H1 (cell line): ENCODE measurements around the gene UGT2B17.

Source experiments
- ATF2 ChIP-seq: IDR thresholded peaks from 2 replicates; pipeline ENCODE4 v1.6.1; 2012; ENCODE audit warnings: low read length, inconsistent platforms
- EZH2 ChIP-seq: fragments of 200-600 bp; sonication (generic); IDR thresholded peaks from 2 replicates; pipeline ENCODE4 v1.7.1; 2012; ENCODE audit warnings: low read depth, mild to moderate bottlenecking, moderate library complexity, low read length, inconsistent platforms; ENCODE audit not compliant: severe bottlenecking
- HDAC6 ChIP-seq: IDR thresholded peaks from one replicate; pipeline ENCODE4 v1.7.1; 2012; ENCODE audit warnings: low read depth, mild to moderate bottlenecking, inconsistent platforms, low read length, moderate library complexity
- JUN ChIP-seq: IDR thresholded peaks from 2 replicates; pipeline ENCODE4 v1.6.1; 2011; ENCODE audit warnings: low read depth, mild to moderate bottlenecking, improper control_type of control experiment, low read length
- MAFK ChIP-seq: IDR thresholded peaks from 2 replicates; pipeline ENCODE4 v1.6.1; 2012; ENCODE audit warnings: low read depth, mild to moderate bottlenecking, improper control_type of control experiment, low read length
- POLR2A ChIP-seq, 2 experiments: IDR thresholded peaks; 1 replicate in 1 of 2; 2 replicates in 1 of 2; pipeline ENCODE4 v1.6.1; 2011; ENCODE audit warnings: low read depth in 2 of 2, low read length in 2 of 2, mild to moderate bottlenecking in 2 of 2; ENCODE audit errors: control extremely low read depth in 1 of 2
- POLR2AphosphoS5 ChIP-seq: IDR thresholded peaks from 2 replicates; pipeline ENCODE4 v1.6.1; 2011; ENCODE audit warnings: low read depth, low read length
- RAD21 ChIP-seq, 2 experiments: IDR thresholded peaks in 1 of 2; conservative IDR thresholded peaks in 1 of 2; 2 replicates each; pipeline ENCODE4 v1.6.1; 2011; ENCODE audit warnings: low read depth in 2 of 2, low read length in 2 of 2, improper control_type of control experiment in 1 of 2, inconsistent platforms in 1 of 2, mild to moderate bottlenecking in 1 of 2, moderate library complexity in 1 of 2
- SIN3A ChIP-seq, 2 experiments: IDR thresholded peaks in 1 of 2; conservative IDR thresholded peaks in 1 of 2; 2 replicates each; pipeline ENCODE4 v1.6.1; 2011 to 2012; ENCODE audit warnings: low read length in 2 of 2, improper control_type of control experiment in 1 of 2, low read depth in 1 of 2, mild to moderate bottlenecking in 1 of 2
- SP1 ChIP-seq: IDR thresholded peaks from 2 replicates; pipeline ENCODE4 v1.6.1; 2011; ENCODE audit warnings: low read depth, low read length
- SP4 ChIP-seq: IDR thresholded peaks from 2 replicates; pipeline ENCODE4 v1.6.1; 2012; ENCODE audit warnings: low read length, inconsistent platforms
- YY1 ChIP-seq: IDR thresholded peaks from 2 replicates; pipeline ENCODE4 v1.6.1; 2011; ENCODE audit warnings: low read depth, mild to moderate bottlenecking, low read length
- TF ChIP-seq, protein P1 (sequence below), 3 experiments: IDR thresholded peaks; 1 replicate in 2 of 3; 2 replicates in 1 of 3; pipeline versions ENCODE4 v1.5.1 to v1.6.1; 2011; ENCODE audit warnings: low read length in 3 of 3, mild to moderate bottlenecking in 3 of 3, inconsistent platforms in 2 of 3, low read depth in 1 of 3, moderate library complexity in 1 of 3; ENCODE audit not compliant: insufficient read depth in 1 of 3; ENCODE audit errors: control extremely low read depth in 1 of 3
- TF ChIP-seq, protein P2 (sequence below): IDR thresholded peaks from 2 replicates; pipeline ENCODE4 v1.6.1; 2012; ENCODE audit warnings: inconsistent platforms

DNA sequence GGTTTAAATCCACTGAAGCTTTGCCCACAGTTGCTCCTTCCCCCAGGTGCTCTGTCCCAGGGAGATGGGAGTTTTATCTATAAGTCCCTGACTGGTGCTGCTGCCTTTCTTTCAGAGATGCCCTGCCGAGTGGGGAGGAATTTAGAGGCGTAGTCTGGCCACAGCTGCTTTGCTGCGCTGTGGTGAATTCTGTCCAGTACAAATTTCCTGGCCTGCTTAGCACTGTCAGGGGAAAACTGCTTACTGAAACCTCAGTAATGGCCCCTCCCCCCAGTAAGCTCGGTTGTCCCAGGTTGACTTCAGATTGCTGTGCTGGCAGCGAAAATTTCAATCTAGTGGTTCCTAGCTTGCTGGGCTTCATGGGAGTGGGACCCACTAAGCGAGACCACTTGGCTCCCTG lies 40.1 kb downstream of the UGT2B17 start:
- TF ChIP-seq, protein P1, sequence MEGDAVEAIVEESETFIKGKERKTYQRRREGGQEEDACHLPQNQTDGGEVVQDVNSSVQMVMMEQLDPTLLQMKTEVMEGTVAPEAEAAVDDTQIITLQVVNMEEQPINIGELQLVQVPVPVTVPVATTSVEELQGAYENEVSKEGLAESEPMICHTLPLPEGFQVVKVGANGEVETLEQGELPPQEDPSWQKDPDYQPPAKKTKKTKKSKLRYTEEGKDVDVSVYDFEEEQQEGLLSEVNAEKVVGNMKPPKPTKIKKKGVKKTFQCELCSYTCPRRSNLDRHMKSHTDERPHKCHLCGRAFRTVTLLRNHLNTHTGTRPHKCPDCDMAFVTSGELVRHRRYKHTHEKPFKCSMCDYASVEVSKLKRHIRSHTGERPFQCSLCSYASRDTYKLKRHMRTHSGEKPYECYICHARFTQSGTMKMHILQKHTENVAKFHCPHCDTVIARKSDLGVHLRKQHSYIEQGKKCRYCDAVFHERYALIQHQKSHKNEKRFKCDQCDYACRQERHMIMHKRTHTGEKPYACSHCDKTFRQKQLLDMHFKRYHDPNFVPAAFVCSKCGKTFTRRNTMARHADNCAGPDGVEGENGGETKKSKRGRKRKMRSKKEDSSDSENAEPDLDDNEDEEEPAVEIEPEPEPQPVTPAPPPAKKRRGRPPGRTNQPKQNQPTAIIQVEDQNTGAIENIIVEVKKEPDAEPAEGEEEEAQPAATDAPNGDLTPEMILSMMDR (IDR thresholded peaks at IDR 0.05; ENCODE audit: control extremely low read depth in 1 of 3, insufficient read depth in 1 of 3, low read depth in 1 of 3, low read length in 3 of 3): no peak
- no peak for TF ChIP-seq ATF2
- no peak for TF ChIP-seq JUN
- TF ChIP-seq POLR2A (IDR thresholded peaks at IDR 0.05; ENCODE audit: control extremely low read depth in 1 of 2, low read depth in 2 of 2, low read length in 2 of 2): no peak
- TF ChIP-seq SIN3A (conservative IDR thresholded peaks at IDR 0.05 in 1 of 2, IDR thresholded peaks at IDR 0.05 in 1 of 2; ENCODE audit: low read depth in 1 of 2, low read length in 2 of 2): no peak
- no peak for TF ChIP-seq POLR2AphosphoS5
- no peak for TF ChIP-seq YY1
- no peak for TF ChIP-seq HDAC6
- no peak for TF ChIP-seq SP1
- TF ChIP-seq RAD21 (IDR thresholded peaks at IDR 0.05 in 1 of 2, conservative IDR thresholded peaks at IDR 0.05 in 1 of 2; ENCODE audit: low read depth in 2 of 2, low read length in 2 of 2): no peak
- TF ChIP-seq, protein P2, sequence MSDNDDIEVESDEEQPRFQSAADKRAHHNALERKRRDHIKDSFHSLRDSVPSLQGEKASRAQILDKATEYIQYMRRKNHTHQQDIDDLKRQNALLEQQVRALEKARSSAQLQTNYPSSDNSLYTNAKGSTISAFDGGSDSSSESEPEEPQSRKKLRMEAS: no peak
- TF ChIP-seq SP4: no peak
- TF ChIP-seq EZH2: no peak
- TF ChIP-seq MAFK: no peak
